Tibial artery (tissue), 4 donors: ENCODE results near the gene ARSB.

Experiments
- DNase-seq, 2 donors: peaks; one replicate each; pipeline ENCODE4 v3.0.0-alpha.2; 2019
- H3K27ac ChIP-seq, 2 donors: fragments of 200-600 bp; sonication (generic) in 1 of 2; 1 replicate in 1 of 2; 2 replicates in 1 of 2; pipeline ENCODE4 v1.5.1; 2018 to 2019; ENCODE audit warnings: mild to moderate bottlenecking in 1 of 2
- H3K27me3 ChIP-seq, 2 donors: fragments of 200-600 bp; sonication (generic) in 1 of 2; one replicate each; pipeline versions ENCODE4 v1.5.1 to v1.6.0; 2016 to 2019
- H3K36me3 ChIP-seq, 3 donors: fragments of 200-600 bp; sonication (generic) in 2 of 3; one replicate each; pipeline ENCODE4 v1.5.1; 2016 to 2019; ENCODE audit warnings: mild to moderate bottlenecking in 2 of 3
- H3K4me1 ChIP-seq, 4 donors: fragments of 200-600 bp; sonication (generic) in 2 of 4; 1 replicate in 3 of 4; 2 replicates in 1 of 4; pipeline ENCODE4 v1.5.1; 2016 to 2019
- H3K4me3 ChIP-seq, 2 donors: fragments of 200-600 bp; sonication (generic) in 1 of 2; 1 replicate in 1 of 2; 2 replicates in 1 of 2; pipeline ENCODE4 v1.5.1; 2018 to 2019; ENCODE audit warnings: mild to moderate bottlenecking in 2 of 2
- H3K9me3 ChIP-seq, 3 donors: fragments of 200-600 bp; sonication (generic) in 1 of 3; one replicate each; pipeline ENCODE4 v1.5.1; 2016 to 2019
- CTCF ChIP-seq, 2 experiments: fragments of 200-600 bp in 1 of 2; fragments of 450-650 bp in 1 of 2; IDR thresholded peaks; one replicate each; pipeline ENCODE4 v1.5.1; 2017 to 2019; ENCODE audit warnings: antibody characterized with exemption in 2 of 2, mild to moderate bottlenecking in 1 of 2, moderate library complexity in 1 of 2
- intact Hi-C: fragments of 100-400 bp; cut with DNase I; formaldehyde crosslinking; loops from one replicate; pipeline ENCODE4 v1.15.0; 2023; ENCODE audit warnings: low total_unique reads

ARSB gene

GRCh38 chr5:78823196-78823595 lies 161.9 kb downstream of the ARSB start:
- Histone ChIP-seq H3K36me3 (no peaks in the 10 kb centered on the region), H3K27me3 (no peaks in the 10 kb centered on the region), H3K9me3 (no peaks in the 10 kb centered on the region), H3K4me1 (peaks cover 0 to 23% (median 4%) of the 10 kb centered on the region in 4 donors), H3K4me3 (no peak overlapping the region), H3K27ac (no peak overlapping the region)
- DNase-seq, result no peak
- intact Hi-C loops, result no loop called here
- no peak for TF ChIP-seq CTCF (IDR thresholded peaks at IDR 0.05)

GRCh38 chr5:78821536-78822021 lies 163.5 kb downstream of the ARSB start:
- H3K27me3 ChIP-seq, result no peaks in the 10 kb centered on the region
- no peak overlapping the region for H3K4me3 ChIP-seq
- no peaks in the 10 kb centered on the region for H3K9me3 ChIP-seq
- H3K27ac ChIP-seq, result no peak overlapping the region
- peaks cover 0 to 17% (median 4%) of the 10 kb centered on the region in 4 donors for H3K4me1 ChIP-seq
- no peak for DNase-seq
- TF ChIP-seq CTCF (IDR thresholded peaks at IDR 0.05), result no peak
- no peaks in the 10 kb centered on the region for H3K36me3 ChIP-seq
- intact Hi-C loops, result no loop called here

GRCh38 chr5:78819707-78820106 lies 165.4 kb downstream of the ARSB start:
- intact Hi-C loops, result no loop called here
- Histone ChIP-seq H3K4me3 (no peak overlapping the region), H3K4me1 (peaks cover 0 to 8% (median under 1%) of the 10 kb centered on the region in 4 donors), H3K9me3 (no peaks in the 10 kb centered on the region), H3K36me3 (no peaks in the 10 kb centered on the region), H3K27ac (no peak overlapping the region), H3K27me3 (no peaks in the 10 kb centered on the region)
- no peak for TF ChIP-seq CTCF (IDR thresholded peaks at IDR 0.05)
- DNase-seq, result no peak

GRCh38 chr5:78819166-78819565 lies 165.9 kb downstream of the ARSB start:
- no peak overlapping the region for H3K27ac ChIP-seq
- no peak for TF ChIP-seq CTCF (IDR thresholded peaks at IDR 0.05)
- peaks cover 0 to 3% (median 0%) of the 10 kb centered on the region in 4 donors for H3K4me1 ChIP-seq
- H3K27me3 ChIP-seq, result no peaks in the 10 kb centered on the region
- no peaks in the 10 kb centered on the region for H3K9me3 ChIP-seq
- H3K4me3 ChIP-seq, result no peak overlapping the region
- H3K36me3 ChIP-seq, result no peaks in the 10 kb centered on the region
- DNase-seq, result no peak
- intact Hi-C loops, result no loop called here

- H3K27ac ChIP-seq, result no peak overlapping the region
- H3K9me3 ChIP-seq, result no peaks in the 10 kb centered on the region
- intact Hi-C loops, result no loop called here
- H3K27me3 ChIP-seq, result no peaks in the 10 kb centered on the region
- H3K36me3 ChIP-seq, result no peaks in the 10 kb centered on the region
- no peak for TF ChIP-seq CTCF (IDR thresholded peaks at IDR 0.05)
- no peak overlapping the region for H3K4me3 ChIP-seq
- peaks cover 0 to 3% (median 0%) of the 10 kb centered on the region in 4 donors for H3K4me1 ChIP-seq
- DNase-seq, result no peak
These were observed 168.9 kb downstream of the ARSB start for GRCh38 chr5:78816143-78816765.
